Kidney epithelial cell (primary cell): ENCODE results near the gene SLTM. TPM values are rescaled to one million over a fixed set of nuclear protein-coding genes. Genes with fewer than 3 reads are reported as not detected.

Experiments used
- DNase-seq: peaks from one replicate; pipeline ENCODE4 v3.0.0-alpha.2; 2010; ENCODE audit warnings: low read depth
- H3K27me3 ChIP-seq: 2 replicates; pipeline ENCODE4 v1.6.0; 2011; ENCODE audit warnings: low read length; ENCODE audit not compliant: control insufficient read depth, insufficient read depth
- H3K36me3 ChIP-seq: 2 replicates; pipeline ENCODE4 v1.5.1; 2011; ENCODE audit warnings: low read length; ENCODE audit not compliant: control insufficient read depth, insufficient read depth
- H3K4me3 ChIP-seq: 2 replicates; pipeline ENCODE4 v1.5.1; 2011; ENCODE audit warnings: low read depth, mild to moderate bottlenecking, control low read depth, low read length
- CTCF ChIP-seq: IDR thresholded peaks from 2 replicates; pipeline ENCODE4 v1.5.1; 2011; ENCODE audit warnings: mild to moderate bottlenecking, moderate library complexity, low read length, control low read depth, inconsistent platforms; ENCODE audit not compliant: insufficient read depth, poor library complexity, severe bottlenecking
- total RNA-seq: library from RNA; depleted of rRNA; stranded (reverse); fragments of >200 nt; gene quantifications from 2 replicates; pipeline ENCODE4 v1.2.3, GENCODE V29; 2015

SLTM gene
- total RNA-seq, 1 donor from 2014 or later = 60.2 TPM

DNA sequence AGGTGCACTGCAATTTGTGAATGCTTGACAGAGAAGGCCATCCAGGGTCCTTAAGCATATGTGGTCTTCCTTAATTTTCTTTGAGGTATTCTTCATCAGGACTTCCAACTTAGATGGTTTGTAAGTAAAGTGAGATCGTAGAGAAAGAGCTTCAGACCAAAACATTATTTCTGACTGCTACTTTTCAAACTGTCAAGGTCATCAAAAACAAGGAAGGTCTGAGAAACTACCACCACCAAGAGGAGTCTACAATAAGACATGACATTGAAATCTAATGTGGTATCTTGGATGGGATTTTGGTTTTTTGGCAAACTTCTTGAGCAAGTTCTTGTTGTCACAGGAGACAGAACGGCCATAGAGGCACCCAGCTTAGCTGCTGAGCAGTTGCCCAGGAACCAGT, 34.0 kb upstream of the SLTM start:
- no peak for DNase-seq
- H3K36me3 ChIP-seq = no peaks in the 10 kb centered on the region
- H3K27me3 ChIP-seq = no peaks in the 10 kb centered on the region
- no peak overlapping the region for H3K4me3 ChIP-seq
- no peak for TF ChIP-seq CTCF

DNA sequence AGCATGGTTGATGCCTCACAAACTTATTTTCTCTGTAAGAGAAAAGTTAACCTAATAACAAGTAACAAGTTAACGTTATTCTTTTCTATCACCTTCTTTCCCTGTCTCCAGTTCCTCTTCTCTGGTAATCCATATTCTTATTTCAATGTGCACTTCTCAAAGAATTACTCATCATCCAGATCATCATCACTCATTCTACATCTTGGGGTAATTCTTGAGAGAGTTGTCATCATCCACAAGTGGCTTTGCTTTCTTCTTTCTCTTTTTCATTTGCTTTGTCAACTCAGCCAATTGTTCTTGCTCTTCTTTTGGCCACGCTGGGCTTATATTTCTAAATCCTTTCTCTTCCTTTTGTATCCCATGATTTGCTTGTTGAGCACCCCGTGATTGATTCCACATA, 33.2 kb upstream of the SLTM start:
- Histone ChIP-seq H3K27me3 (no peaks in the 10 kb centered on the region), H3K4me3 (no peak overlapping the region), H3K36me3 (no peaks in the 10 kb centered on the region)
- DNase-seq = no peak
- no peak for TF ChIP-seq CTCF

DNA sequence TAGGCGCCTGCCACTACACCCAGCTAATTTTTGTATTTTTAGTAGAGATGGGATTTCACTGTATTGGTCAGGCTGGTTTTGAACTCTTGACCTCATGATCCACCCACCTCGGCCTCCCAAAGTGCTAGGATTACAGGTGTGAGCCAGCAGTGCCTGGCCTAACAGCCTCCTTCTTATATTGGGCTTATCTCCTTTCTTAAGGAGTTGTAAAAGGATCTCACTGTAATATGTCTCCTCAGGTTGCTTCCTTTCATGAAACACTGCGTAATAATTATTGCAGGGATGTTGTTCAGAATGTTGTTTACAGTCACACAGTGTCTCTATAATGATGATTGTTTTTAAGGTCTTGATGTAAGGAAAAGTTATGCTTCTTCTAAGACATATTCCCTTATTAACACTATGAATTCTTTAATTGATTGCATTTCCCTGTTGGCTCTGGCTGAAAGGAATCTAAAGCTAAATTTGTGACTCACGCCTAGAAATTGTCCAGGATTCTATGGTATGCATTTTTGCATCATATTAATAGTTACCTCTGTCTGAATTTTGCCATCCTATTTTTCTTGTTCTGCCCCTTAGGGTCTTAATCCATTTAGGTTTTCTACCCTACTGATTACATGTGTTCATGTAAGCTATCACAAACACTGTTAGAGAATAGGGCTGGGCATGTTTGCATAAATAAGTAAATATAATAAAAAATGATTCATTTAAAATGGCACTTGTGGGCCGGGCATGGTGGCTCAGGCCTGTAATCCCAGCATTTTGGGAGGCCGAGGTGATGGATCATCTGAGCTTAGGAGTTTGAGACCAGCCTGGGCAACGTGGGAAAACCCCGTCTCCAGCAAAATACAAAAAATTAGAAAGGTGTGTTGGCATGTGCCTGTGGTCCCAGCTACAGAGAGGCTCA, 29.4 kb upstream of the SLTM start:
- H3K36me3 ChIP-seq = no peaks in the 10 kb centered on the region
- H3K27me3 ChIP-seq = no peaks in the 10 kb centered on the region
- no peak for TF ChIP-seq CTCF
- DNase-seq = no peak
- no peak overlapping the region for H3K4me3 ChIP-seq

DNA sequence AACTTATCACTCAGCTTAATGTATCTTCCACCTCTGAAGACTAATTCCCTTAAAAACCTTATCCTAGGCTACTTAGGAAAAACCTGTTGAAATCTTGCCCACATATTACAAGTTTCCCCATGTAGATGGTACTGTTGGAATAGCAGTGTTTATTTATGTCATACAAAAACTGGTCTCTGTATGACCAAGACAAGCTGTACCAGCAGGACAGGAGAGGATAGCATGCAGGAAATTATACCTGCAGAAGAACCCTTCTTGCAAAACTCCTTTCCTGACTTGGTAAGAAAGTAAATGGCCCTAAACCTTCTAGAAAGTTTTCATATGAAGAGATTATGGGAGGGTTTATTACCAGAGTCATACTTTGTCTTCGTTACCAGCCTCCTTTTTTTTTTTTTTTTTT, 28.7 kb upstream of the SLTM start:
- no peak overlapping the region for H3K4me3 ChIP-seq
- H3K36me3 ChIP-seq = no peaks in the 10 kb centered on the region
- no peak for TF ChIP-seq CTCF
- H3K27me3 ChIP-seq = no peaks in the 10 kb centered on the region
- DNase-seq = no peak

- H3K36me3 ChIP-seq = no peaks in the 10 kb centered on the region
- TF ChIP-seq CTCF = no peak
- no peak overlapping the region for H3K4me3 ChIP-seq
- no peaks in the 10 kb centered on the region for H3K27me3 ChIP-seq
- DNase-seq = no peak
Observed at GRCh38 chr15:58958811-58959210, 25.3 kb upstream of the SLTM start.
